ENCODE results near the gene CT45A7.
"Not testable (repeated sequence)": the region's sequence is repeated elsewhere in the genome, so short reads cannot be mapped to it uniquely, and the experiment has no call there.

Gene CT45A7

GRCh38 chrX:135837180-135837579, at the start of gene CT45A7:
CT45A7 (minus strand) TSS chrX:135837280; CDS start chrX:135833533, 3,747 bp downstream.
- DNase-seq (ENCODE audit: low read depth in 2 of 2): not testable (repeated sequence)

GRCh38 chrX:135882741-135883140, 45.7 kb upstream of the CT45A7 start:
- not testable (repeated sequence) for DNase-seq (ENCODE audit: low read depth in 2 of 2)

- not testable (repeated sequence) for DNase-seq (ENCODE audit: low read depth in 2 of 2)
These were observed 34.6 kb upstream of the CT45A7 start, which contains the start of gene CT45A9 for GRCh38 chrX:135871712-135872111. CT45A9 (minus strand) TSS chrX:135871812; CDS start chrX:135868061, 3,751 bp downstream.

- DNase-seq (ENCODE audit: low read depth in 2 of 2): not testable (repeated sequence)
These were observed 17.4 kb upstream of the CT45A7 start, which contains the start of gene CT45A8 for GRCh38 chrX:135854438-135854837. CT45A8 (minus strand) TSS chrX:135854538; CDS start chrX:135850783, 3,755 bp downstream.

GRCh38 chrX:135819912-135820311, 17.2 kb downstream of the CT45A7 start, which contains the start of gene CT45A2:
CT45A2 (minus strand) TSS chrX:135820012; CDS start chrX:135816265, 3,747 bp downstream.
- not testable (repeated sequence) for DNase-seq (ENCODE audit: low read depth in 2 of 2)

- DNase-seq (ENCODE audit: low read depth in 2 of 2): not testable (repeated sequence)
These were observed 34.4 kb downstream of the CT45A7 start, which contains the start of gene CT45A6 for GRCh38 chrX:135802687-135803086. CT45A6 (minus strand) TSS chrX:135802787; CDS start chrX:135798993, 3,794 bp downstream.

- DNase-seq (ENCODE audit: low read depth in 2 of 2): not testable (repeated sequence)
These were observed 51.7 kb downstream of the CT45A7 start, which contains the start of gene CT45A5 for GRCh38 chrX:135785403-135785802. CT45A5 (minus strand) TSS chrX:135785503; CDS start chrX:135781729, 3,774 bp downstream.

Data from stimulated activated CD4-positive, alpha-beta T cell treated with anti-CD3 and anti-CD28 coated beads, Interleukin-1b, Interleukin-23, amount 100 ng/mL, for 4 hours (primary cell).